Adipose tissue (tissue), 3 donors: Measurements from ENCODE around the gene FAM163B. TPM values are rescaled to one million over a fixed set of nuclear protein-coding genes. Genes with fewer than 3 reads are reported as not detected.

Experiments used
- H3K27ac ChIP-seq: one replicate; pipeline ENCODE4 v1.5.1; 2013; ENCODE audit warnings: low read depth, low read length
- WGBS, 3 donors: extraction: QIAGEN DNeasy Blood & Tissue Kit; methylation state at CpG; one replicate each; pipeline ENCODE4 v1.1.7; 2013; 5-methylcytosine and 5-hydroxymethylcytosine counted together
- polyA plus RNA-seq, 3 donors: library from polyadenylated mRNA; stranded (reverse); fragments of 200-250 nt; gene quantifications; one replicate each; pipeline ENCODE4 v1.2.3, GENCODE V29; 2013
- donor health status: healthy with polysubstance abuse.
- donor health status: Bipolar disorder and iron deficiency.
- donor health status: healthy.

Gene FAM163B
- polyA plus RNA-seq, result not detected

DNA sequence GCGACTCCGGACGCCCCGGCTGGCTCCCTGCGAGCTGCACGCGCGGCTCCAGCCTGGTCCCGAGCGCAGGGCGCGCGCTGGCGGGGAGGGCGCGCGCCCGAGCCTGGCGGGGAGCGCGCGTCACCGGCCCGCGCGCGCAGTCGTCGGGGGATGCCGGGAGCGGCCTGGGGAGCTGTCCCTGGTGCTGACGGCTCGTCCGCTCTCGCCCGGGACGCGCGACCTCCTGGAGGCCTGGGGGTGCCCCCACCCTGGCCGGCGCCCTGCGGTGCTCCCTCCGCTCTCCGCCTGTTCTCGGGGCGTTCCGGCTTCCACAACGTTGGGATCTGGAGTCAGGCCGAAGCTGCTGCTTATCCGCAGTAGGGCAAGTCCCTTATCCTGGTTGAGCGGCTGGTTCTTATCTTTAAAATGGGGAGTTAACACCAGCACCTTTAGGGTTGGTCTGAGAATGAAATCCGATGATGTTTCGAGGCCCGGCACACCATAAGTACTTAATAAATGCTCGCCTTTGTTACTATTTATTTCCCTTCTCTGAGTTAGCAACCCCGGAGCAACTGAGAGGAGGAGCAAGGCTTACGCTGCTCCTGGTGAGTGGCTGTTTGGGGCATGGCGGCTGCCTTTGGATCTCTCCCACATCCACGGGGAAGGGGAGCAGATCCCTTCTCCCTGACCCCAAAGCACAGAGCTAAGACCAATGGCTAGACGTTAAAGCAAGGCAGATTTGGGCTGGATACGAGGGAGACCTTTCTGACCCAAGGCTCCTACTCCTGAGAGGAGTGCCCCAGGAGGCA lies at the start of gene FAM163B:
TSS of gene FAM163B (minus strand) at position 79 of the 788 bp plus-strand sequence. CDS start 29,166 bp downstream, outside the sequence.
- H3K27ac ChIP-seq, result no peak within 1 kb of the TSS
- WGBS, 3 donors, result 11 to 12% (median 11%) methylated on average over 42 to 61 of the region's 61 CpGs

- no peak overlapping the region for H3K27ac ChIP-seq
- 62 to 78% (median 72%) methylated on average over 13 of the region's 13 CpGs for WGBS, 3 donors
Measured at GRCh38 chr9:133657120-133657661, 48.0 kb upstream of the FAM163B start.

- whole genome bisulfite sequencing, 3 donors, result 60 to 67% (median 63%) methylated on average over 36 of the region's 36 CpGs
- no peak overlapping the region for H3K27ac ChIP-seq
Measured at GRCh38 chr9:133656211-133657119, 47.3 kb upstream of the FAM163B start.

DNA sequence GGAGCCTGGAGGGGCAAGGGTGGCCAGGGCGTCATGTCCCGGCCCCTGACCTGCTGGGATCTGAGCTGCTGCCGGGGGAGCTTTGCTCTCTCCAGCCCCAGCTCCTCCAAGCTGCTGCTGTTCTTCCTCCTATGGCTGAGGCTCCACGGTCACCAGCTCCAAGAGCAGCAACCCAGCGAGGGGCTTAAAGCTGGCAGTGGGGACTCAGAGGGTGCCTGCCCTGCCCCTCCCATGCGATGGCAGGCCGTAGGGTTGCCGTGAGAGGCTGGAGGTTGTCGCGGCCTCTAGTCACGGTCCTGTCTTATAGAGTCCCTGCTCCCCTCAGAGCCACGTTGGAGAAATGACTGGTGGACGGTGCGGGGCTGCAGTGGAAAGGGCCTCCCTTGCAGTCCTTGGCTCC lies 46.5 kb upstream of the FAM163B start:
- WGBS, 3 donors, result 53 to 66% (median 59%) methylated on average over 14 of the region's 14 CpGs
- H3K27ac ChIP-seq, result no peak overlapping the region

GRCh38 chr9:133654736-133655657 lies 45.8 kb upstream of the FAM163B start:
- H3K27ac ChIP-seq, result no peak overlapping the region
- 52 to 63% (median 60%) methylated on average over 38 of the region's 38 CpGs for WGBS, 3 donors

DNA sequence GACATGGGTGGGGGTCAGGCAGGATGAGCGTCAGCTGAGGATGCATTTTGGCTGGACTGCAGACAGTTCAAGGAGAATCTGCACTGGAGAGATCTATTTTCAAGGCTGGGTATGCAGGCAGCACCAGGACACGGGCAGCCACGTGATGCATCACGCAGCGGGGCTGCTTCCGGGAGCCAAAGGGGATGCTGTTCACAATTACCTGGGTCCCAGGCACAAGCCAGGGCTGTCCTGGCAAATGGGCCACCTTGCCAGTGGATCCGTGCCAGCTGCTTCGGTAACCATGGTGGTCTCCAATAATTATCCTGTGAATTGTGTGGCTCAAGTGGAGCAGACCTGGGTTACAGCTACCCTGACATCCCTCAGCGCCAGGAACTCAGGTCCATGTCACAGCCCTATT lies 44.4 kb upstream of the FAM163B start:
- WGBS, 3 donors, result 58 to 75% (median 62%) methylated on average over 9 of the region's 9 CpGs
- no peak overlapping the region for H3K27ac ChIP-seq

DNA sequence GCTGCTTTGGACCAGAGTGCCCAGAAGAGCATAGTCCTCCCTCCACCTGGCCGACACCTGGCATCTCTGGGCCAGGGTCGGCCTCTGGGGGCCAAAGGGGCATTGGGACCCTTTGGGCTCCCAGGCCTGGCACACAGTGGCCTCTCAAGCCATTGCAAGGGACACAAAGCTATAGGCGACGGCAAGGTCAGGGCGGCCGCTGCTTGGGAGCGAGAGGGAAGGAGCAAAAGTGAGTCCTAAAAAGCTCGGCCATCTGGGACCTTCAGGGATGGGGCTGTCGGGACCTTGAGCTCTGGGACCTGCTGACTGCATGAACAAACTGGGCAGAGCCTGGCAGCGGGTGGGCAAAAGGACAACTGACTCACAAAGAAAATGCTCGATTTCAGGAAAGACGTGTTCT lies 40.8 kb upstream of the FAM163B start:
- no peak overlapping the region for H3K27ac ChIP-seq
- 83 to 91% (median 88%) methylated on average over 12 of the region's 12 CpGs for WGBS, 3 donors

GRCh38 chr9:133649194-133649593 lies 40.0 kb upstream of the FAM163B start:
- no peak overlapping the region for H3K27ac ChIP-seq
- 77 to 81% (median 79%) methylated on average over 7 of the region's 7 CpGs for WGBS, 3 donors

DNA sequence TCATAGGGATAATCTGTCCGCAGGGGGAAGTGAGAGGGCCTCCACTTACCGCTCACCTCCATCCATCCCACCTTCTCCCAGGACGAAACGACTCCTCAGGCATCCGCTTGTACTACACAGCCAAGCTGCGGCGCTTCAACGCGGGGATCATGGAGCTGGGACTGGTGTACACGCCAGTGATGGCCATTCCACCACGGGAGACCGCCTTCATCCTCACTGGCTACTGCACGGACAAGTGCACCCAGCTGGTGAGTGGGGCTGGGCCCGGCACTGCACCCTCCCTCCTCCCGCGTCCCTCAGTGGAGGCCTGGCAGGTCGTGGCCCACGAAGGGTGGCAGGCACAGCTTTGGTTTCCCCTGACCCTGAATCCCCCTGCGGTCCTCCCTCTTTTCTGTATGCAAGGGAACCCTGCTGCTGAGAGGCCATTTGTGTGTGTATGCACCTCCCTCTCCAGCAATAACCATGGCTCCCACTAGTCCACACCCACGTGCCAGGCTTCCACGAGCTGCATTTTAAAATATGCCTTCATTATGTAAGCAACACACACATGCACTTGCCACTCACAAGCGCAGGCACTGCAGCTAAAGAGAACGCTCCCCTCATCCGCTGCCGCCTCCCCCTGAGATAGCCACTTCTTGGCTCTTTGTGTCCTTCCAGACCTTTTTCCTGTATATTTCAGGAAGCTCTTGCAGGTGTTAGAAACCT lies 38.7 kb upstream of the FAM163B start:
- H3K27ac ChIP-seq, result no peak overlapping the region
- 78 to 84% (median 83%) methylated on average over 25 of the region's 25 CpGs for WGBS, 3 donors

DNA sequence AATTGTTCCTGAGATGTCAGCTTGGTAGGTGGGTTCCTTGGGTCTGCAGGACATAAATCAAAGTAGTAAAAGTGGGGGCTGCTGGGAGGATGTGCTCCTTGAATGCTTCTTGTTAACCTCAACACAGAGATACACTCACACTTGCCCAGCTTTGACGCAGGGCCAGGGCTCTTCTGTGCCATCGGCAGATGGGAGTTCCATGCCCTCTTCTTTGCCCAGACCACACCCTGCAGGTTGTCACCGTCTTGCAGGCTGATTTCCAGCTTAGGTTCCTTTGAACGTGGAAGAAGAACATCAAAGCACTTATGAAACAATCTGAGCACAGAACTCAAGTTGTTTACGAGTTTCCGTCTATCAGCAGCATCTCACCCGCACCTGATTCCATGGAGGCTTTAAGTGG lies 38.0 kb upstream of the FAM163B start:
- H3K27ac ChIP-seq, result no peak overlapping the region
- 53 to 70% (median 65%) methylated on average over 7 of the region's 7 CpGs for WGBS, 3 donors

DNA sequence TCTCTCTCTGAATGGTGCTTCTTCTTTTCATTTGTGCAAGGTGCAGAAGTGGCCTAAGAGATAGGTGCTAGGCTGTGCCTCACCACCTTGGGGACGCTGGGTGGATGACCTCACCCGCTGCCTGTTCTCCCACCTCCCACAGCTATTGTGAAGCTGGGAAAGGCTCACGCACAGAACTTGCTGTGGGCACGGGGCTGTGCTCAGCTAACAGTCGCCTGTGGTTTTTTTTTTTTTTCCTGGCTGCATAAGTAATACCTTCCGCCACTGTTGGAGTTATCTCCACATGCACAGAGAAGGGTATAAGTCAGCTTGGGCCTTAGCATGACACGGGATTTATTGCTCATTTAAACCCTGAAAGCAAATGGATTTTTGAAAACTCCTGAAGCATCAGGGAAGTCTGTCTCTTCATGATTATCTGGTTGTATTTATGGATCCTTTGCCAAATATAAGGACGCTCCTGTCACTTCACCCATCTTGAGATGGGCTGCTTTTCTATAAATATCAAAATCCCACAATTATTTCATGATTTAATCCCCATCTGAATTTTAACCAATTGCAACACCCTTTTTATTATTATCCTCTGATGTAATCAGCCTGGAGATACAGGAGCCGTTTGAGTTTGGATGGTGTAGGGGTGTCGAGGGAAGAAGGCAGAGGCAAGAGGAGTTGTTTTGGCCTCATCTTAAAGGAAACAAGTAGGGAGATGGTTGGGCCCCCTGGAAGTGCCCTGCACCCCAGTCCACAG lies 36.0 kb upstream of the FAM163B start:
- no peak overlapping the region for H3K27ac ChIP-seq
- 40 to 55% (median 48%) methylated on average over 10 of the region's 10 CpGs for WGBS, 3 donors

DNA sequence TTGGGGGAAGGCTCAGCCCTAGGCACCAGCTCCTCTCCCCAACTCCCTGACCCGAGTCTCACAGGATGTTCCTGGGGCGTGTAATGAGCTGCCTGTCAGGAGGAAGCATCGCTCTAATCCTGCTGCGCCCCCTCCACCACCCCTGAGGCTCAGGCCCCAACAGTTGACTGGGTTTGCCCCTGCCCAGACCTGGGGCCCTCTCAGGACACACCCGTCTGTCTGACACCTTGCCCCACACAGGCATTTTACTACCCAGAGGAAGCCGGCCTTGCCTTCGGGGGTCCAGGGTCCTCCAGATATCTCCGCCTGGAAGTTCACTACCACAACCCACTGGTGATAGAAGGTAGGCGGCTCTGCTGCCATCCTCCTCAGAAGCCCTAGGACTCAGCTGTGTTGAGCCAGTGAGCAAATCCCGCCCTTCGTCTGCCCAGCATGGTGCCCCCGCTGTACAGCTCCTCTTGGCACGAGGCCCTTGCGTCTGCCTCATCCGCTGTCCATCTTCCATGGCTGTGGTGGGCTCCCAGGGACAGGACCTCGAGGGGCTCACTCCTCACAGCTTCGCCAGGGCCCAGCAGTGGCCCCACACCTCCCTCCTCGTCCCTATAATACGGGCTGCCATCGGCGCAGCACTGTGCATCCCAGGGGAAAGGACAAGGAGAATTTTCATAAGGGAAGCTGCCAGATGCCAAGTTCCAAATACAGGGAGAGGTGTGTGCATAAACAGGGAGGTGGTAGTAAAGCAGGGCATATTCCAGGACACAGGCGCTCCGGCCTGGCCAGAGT lies 35.0 kb upstream of the FAM163B start:
- H3K27ac ChIP-seq, result no peak overlapping the region
- 82 to 85% (median 84%) methylated on average over 23 of the region's 23 CpGs for WGBS, 3 donors

- WGBS, 3 donors, result 80 to 93% (median 87%) methylated on average over 14 to 20 of the region's 20 CpGs
- H3K27ac ChIP-seq, result no peak overlapping the region
Measured at GRCh38 chr9:133643362-133643755, 34.2 kb upstream of the FAM163B start.

DNA sequence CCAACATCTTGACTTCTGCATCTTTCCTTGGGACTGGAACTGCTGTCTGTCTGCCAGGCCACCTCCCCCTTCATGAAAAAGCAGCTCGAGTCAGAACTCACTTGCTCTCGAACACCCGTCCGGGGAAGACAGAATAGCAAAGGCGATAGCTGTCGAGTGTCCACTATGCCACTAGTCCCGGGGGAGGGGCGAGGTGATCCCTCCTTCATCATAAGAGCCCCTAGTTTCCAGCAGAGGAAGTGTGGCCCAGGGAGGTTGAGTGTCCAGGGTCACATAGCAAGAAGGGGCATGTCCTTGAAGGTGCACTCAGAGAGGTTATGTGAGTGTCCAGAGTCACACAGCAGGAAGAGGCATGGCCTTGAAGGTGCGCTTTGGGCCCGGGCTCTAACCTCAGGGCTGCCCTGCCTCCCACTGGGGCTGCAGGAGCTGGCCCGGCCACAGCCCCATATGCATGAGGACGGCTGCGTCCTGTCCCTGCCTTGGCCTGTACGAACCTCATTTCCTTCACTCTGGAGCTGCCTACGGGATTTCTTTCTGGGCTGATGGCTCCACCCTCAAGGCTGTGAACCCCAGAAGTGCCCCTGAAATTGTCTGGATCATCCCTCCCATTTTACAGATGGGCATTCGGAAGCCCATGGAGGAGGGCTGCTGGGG lies 33.6 kb upstream of the FAM163B start:
- no peak overlapping the region for H3K27ac ChIP-seq
- 54 to 72% (median 54%) methylated on average over 16 of the region's 16 CpGs for WGBS, 3 donors

DNA sequence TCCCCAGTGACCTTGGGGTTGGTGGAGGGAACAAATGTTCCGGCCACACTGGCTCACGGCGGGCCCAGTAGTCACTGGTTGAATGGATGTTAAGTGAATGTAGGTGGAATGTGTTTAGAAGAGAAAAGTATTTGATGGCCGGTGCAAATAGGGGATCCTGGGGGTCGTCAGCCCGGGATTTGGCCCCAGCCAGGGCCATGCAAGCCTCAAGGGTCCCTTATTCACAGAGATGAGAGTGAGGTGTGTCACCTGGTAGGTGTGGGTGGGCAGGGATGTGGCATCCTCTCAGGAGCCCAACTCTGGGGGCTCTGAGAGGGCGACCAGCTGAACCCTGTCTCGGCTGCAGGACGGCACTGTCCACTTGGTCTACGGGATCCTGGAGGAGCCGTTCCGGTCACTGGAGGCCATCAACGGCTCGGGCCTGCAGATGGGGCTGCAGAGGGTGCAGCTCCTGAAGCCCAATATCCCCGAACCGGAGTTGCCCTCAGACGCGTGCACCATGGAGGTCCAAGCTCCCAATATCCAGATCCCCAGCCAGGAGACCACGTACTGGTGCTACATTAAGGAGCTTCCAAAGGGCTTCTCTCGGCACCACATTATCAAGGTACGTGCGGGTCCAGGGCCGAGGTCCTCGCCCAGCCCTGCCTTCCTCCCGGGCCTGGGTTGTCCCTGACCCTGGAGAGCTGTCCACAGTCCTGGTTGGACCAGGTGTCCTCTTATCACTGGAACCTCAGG lies 32.8 kb upstream of the FAM163B start:
- WGBS, 3 donors, result 82 to 94% (median 93%) methylated on average over 21 to 25 of the region's 25 CpGs

More for the DNA sequence above, 32.8 kb upstream of the FAM163B start:
- H3K27ac ChIP-seq, result no peak overlapping the region
